ENCODE results near the gene MORN3.

Gene MORN3

DNA sequence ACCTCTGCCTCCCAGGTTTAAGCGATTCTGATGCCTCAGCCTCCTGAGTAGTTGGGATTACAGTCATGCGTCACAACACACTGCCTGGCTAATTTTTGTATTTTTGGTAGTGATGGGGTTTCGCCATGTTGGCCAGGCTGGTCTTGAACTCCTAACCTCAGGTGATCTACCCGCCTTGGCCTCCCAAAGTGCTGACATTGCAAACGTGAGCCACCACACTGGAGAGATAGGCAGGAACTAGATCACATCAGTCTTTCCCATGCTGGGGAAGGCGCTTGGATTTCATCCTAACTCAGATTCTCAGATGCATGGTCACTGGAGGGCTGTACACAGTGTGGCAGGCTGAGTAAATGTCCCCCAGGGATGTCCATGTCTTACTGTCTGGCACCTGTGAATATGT lies 61.2 kb downstream of the MORN3 start:
- H3K4me3 ChIP-seq (replicated peaks; ENCODE audit: low read depth, low read length) = no peak overlapping the region
- TF ChIP-seq, protein P1, sequence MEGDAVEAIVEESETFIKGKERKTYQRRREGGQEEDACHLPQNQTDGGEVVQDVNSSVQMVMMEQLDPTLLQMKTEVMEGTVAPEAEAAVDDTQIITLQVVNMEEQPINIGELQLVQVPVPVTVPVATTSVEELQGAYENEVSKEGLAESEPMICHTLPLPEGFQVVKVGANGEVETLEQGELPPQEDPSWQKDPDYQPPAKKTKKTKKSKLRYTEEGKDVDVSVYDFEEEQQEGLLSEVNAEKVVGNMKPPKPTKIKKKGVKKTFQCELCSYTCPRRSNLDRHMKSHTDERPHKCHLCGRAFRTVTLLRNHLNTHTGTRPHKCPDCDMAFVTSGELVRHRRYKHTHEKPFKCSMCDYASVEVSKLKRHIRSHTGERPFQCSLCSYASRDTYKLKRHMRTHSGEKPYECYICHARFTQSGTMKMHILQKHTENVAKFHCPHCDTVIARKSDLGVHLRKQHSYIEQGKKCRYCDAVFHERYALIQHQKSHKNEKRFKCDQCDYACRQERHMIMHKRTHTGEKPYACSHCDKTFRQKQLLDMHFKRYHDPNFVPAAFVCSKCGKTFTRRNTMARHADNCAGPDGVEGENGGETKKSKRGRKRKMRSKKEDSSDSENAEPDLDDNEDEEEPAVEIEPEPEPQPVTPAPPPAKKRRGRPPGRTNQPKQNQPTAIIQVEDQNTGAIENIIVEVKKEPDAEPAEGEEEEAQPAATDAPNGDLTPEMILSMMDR (IDR thresholded peaks at IDR 0.05; ENCODE audit: low read length, missing control alignments) = no peak
- no peak for DNase-seq (ENCODE audit: low read depth)

DNA sequence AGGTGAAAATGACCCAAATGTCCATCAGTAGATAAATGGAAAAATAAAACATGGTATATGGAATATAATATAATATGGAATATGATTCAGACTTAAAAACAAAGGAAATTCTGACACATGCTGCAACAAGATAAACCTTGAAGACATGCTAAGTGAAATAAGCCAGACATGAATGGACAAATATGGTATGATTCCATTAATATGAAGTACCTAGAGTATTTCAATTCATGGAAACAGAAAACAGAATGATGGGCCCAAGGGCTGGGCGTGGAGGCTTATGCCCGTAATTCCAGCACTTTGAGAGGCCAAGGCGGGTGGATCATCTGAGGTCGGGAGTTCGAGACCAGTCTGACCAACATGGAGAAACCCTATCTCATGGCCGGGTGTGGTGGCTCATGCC lies 65.9 kb downstream of the MORN3 start:
- H3K4me3 ChIP-seq (replicated peaks; ENCODE audit: low read depth, low read length) = no peak overlapping the region
- TF ChIP-seq, protein P1 (IDR thresholded peaks at IDR 0.05; ENCODE audit: low read length, missing control alignments) = no peak
- DNase-seq (ENCODE audit: low read depth) = no peak

DNA sequence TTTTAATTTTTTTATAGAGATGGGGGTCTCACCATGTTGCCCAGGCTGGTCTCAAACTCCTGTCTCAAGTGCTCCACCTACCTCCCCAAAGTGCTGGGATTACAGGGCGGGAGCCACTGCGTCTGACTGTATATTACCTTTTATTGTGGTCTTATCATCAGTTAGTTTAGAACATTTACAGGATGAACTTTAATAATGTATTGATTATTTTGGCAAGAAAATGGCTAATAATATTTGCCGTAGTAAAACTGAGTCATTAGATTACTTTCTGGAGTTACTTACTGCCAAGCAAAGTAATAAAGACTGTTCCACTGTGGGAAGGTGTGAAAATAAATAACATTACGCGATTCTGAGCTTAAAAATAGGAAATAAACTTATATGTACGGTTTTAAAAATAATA lies 66.7 kb downstream of the MORN3 start:
- DNase-seq (ENCODE audit: low read depth) = no peak
- no peak overlapping the region for H3K4me3 ChIP-seq (replicated peaks; ENCODE audit: low read depth, low read length)
- TF ChIP-seq, protein P1 (IDR thresholded peaks at IDR 0.05; ENCODE audit: low read length, missing control alignments) = no peak

DNA sequence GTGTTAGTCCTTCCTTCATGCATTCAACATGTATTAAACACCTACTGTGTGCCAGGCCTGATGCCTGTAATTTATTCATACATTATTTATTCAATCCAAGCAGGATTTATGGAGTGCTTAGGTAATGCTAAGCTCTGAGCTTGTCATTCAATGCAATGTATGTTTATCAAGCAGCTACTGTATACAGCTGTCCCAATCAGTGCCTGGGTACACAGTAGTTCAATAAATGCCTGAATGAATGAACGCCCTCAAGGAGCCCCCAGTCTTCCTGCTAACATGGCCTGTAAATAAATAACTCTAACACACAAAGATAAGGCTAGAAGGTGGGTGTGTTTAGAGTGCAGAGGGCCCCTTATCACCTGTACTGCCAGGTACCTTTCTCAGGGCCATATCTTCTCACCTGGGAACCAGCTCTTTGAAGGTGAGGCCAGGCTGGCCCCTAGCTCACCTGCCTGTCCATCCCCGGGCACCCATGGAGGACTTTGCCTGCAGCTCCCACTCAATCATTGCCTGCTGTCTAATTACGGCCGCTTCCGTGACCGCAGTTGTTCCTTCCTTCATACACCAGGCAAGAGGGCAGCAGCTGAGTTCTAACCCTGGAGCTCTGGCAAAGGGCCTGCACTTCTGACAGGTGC lies 68.6 kb downstream of the MORN3 start:
- no peak overlapping the region for H3K4me3 ChIP-seq (replicated peaks; ENCODE audit: low read depth, low read length)
- no peak for DNase-seq (ENCODE audit: low read depth)
- TF ChIP-seq, protein P1 (IDR thresholded peaks at IDR 0.05; ENCODE audit: low read length, missing control alignments) = no peak

Data from fibroblast of pulmonary artery (primary cell).